Raji (cell line): ENCODE data around the gene TMEM130.

Experiments used
- POLR2A ChIP-seq: IDR thresholded peaks from 2 replicates; pipeline ENCODE4 v1.6.1; 2011; ENCODE audit warnings: low read depth, low read length, control low read depth; ENCODE audit not compliant: insufficient read depth

The TMEM130 gene

GRCh38 chr7:98808751-98809460, 60.9 kb downstream of the TMEM130 start:
- TF ChIP-seq POLR2A = no peak

GRCh38 chr7:98807068-98808048, 62.5 kb downstream of the TMEM130 start:
- no peak for TF ChIP-seq POLR2A

GRCh38 chr7:98805956-98806838, 63.6 kb downstream of the TMEM130 start:
- no peak for TF ChIP-seq POLR2A

- no peak for TF ChIP-seq POLR2A
Observed at GRCh38 chr7:98802781-98803110, 67.1 kb downstream of the TMEM130 start.

GRCh38 chr7:98802088-98802780, 67.6 kb downstream of the TMEM130 start:
- no peak for TF ChIP-seq POLR2A

- no peak for TF ChIP-seq POLR2A
Observed at GRCh38 chr7:98800996-98801395, 68.8 kb downstream of the TMEM130 start.

GRCh38 chr7:98797150-98797549, 72.7 kb downstream of the TMEM130 start:
- TF ChIP-seq POLR2A = no peak
